Large intestine (tissue), 3 donors: Measurements from ENCODE around the gene SLC12A5. TPM values are rescaled to one million over a fixed set of nuclear protein-coding genes. Genes with fewer than 3 reads are reported as not detected.

Source experiments
- DNase-seq, 2 donors: peaks; one replicate each; pipeline versions ENCODE4 v3.0.0 to v3.0.0-alpha.2; 2013
- H3K27ac ChIP-seq: one replicate; pipeline ENCODE4 v1.5.1; 2013; ENCODE audit warnings: low read length
- H3K27me3 ChIP-seq: 2 replicates; pipeline ENCODE4 v1.6.1; 2013; ENCODE audit warnings: low read length; ENCODE audit not compliant: control insufficient read depth, insufficient read depth
- H3K36me3 ChIP-seq: 2 replicates; pipeline ENCODE4 v1.6.1; 2013; ENCODE audit warnings: low read length; ENCODE audit not compliant: control insufficient read depth, insufficient read depth
- H3K4me1 ChIP-seq: one replicate; pipeline ENCODE4 v1.6.1; 2013; ENCODE audit warnings: low read length; ENCODE audit not compliant: control insufficient read depth, insufficient read depth
- H3K4me3 ChIP-seq: one replicate; pipeline ENCODE4 v1.5.1; 2013; ENCODE audit warnings: low read length
- H3K9me3 ChIP-seq: one replicate; pipeline ENCODE4 v1.6.1; 2013; ENCODE audit warnings: mild to moderate bottlenecking, low read depth, low read length, moderate library complexity; ENCODE audit not compliant: control insufficient read depth
- WGBS: methylation state at CpG from one replicate; pipeline ENCODE4 v1.1.5; 2013; ENCODE audit warnings: low lambda C conversion rate; ENCODE audit not compliant: insufficient coverage; 5-methylcytosine and 5-hydroxymethylcytosine counted together
- polyA plus RNA-seq: library from polyadenylated mRNA; unstranded; fragments of 120-200 nt; gene quantifications from one replicate; pipeline ENCODE4 v1.2.1, GENCODE V29; 2013

Gene SLC12A5
- polyA plus RNA-seq, 1 donor: 3.5 TPM

DNA sequence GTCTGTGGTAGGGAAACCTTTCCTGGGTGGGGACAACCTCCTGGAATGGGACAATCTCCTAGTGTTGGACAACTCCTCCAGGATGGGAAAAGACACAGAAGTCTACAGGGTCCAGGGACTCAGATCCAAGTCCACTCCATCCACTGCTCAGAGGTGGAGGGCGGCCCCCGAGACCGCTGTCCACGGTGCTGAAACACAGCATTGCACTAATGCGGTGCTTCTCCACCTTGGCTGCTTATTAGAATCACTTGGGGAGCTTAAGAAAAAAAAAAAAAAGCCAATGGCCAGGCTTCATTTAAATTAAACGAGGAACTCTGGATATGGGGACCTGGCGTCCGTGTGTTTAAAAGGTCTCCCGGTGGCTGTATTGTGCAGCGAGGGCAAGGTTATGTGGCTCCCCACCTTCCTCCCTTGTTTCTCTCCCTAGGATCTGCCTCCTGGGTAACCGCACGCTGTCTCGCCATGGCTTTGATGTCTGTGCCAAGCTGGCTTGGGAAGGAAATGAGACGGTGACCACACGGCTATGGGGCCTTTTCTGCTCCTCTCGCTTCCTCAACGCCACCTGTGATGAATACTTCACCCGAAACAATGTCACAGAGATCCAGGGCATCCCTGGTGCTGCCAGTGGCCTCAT lies 12.0 kb downstream of the SLC12A5 start:
- DNase-seq: peak in 1 of 2 donors; percentile 30
- H3K4me3 ChIP-seq: no peak overlapping the region
- no CpG with 5 or more reads among the region's 18 CpGs for WGBS

DNA sequence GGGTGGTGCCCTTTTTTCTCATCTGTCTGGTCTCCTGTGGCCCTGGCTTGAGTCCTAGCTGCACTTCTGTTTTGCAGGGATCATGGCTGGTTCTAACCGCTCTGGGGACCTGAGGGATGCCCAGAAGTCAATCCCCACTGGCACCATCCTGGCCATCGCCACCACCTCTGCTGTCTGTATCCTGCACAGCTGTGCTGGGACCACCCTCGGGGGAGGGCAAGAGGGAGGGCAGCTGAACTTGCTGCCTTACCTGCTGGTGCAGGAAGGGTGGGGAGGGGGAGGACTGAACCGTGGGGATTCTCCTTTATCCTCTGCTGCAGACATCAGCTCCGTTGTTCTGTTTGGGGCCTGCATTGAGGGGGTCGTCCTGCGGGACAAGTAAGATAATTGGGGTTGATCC lies 14.5 kb downstream of the SLC12A5 start:
- H3K27ac ChIP-seq: no peak overlapping the region
- no peaks in the 10 kb centered on the region for H3K9me3 ChIP-seq
- no peaks in the 10 kb centered on the region for H3K4me1 ChIP-seq
- H3K36me3 ChIP-seq: no peaks in the 10 kb centered on the region
- H3K4me3 ChIP-seq: no peak overlapping the region
- no peak for DNase-seq
- H3K27me3 ChIP-seq: peaks cover 3% of the 10 kb centered on the region
- WGBS: no CpG with 5 or more reads among the region's 7 CpGs

More for the DNA sequence above, 12.0 kb downstream of the SLC12A5 start:
- Histone ChIP-seq H3K4me1 (no peaks in the 10 kb centered on the region), H3K36me3 (no peaks in the 10 kb centered on the region), H3K27me3 (peaks cover 5% of the 10 kb centered on the region), H3K9me3 (no peaks in the 10 kb centered on the region), H3K27ac (no peak overlapping the region)

DNA sequence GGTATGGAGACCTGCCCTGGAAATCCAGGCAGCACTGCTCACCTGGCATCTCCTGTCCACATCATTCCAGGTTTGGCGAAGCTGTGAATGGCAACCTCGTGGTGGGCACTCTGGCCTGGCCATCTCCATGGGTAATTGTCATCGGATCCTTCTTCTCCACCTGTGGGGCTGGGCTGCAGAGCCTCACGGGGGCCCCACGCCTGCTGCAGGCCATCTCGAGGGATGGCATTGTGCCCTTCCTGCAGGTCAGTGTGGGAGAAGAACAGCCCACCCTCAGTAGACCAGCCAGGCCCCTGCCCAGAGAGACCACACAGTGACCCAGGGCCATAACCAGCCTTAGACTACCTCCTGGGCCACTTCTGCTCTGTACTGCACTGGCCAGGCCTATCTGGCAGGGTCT lies 15.9 kb downstream of the SLC12A5 start:
- Histone ChIP-seq H3K9me3 (no peaks in the 10 kb centered on the region), H3K27me3 (peaks cover 3% of the 10 kb centered on the region), H3K4me1 (no peaks in the 10 kb centered on the region), H3K27ac (no peak overlapping the region), H3K36me3 (no peaks in the 10 kb centered on the region), H3K4me3 (no peak overlapping the region)
- DNase-seq: no peak
- no CpG with 5 or more reads among the region's 6 CpGs for WGBS

DNA sequence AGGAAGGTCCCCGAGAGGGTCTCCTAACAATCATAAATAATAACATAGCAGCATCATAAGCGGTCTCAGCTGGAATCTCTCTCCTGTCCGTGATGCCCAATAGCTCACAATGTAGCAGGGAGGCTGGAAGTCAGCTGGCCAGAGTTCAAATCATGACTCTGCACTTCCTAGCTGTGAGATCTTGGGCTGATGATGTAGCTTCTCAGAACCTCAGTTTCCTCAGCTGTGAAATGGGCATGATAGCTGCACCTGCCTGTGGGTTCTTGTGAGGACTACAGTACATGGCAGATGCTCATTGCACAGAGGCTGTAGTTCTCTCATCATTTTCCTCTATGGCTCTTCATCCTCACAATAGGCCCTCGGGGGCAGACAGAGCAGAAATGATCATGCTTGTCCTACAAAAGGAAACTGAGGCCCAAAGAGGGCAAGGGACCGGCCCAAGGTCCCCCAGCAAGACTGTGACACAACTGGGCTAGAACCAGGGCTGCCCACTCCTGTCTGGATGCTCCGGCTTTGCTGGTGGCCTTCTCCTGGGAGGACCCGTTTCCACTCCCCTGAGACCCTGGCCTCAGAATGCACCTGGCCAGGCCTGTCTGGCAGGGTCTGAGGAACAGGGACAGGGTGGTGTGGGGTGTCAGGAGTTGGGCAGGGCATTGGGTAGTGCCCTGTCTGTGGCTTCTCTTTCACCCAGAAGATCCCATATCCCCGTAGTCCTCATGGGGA lies 17.7 kb downstream of the SLC12A5 start:
- Histone ChIP-seq H3K4me1 (no peaks in the 10 kb centered on the region), H3K4me3 (no peak overlapping the region), H3K36me3 (no peaks in the 10 kb centered on the region), H3K27ac (no peak overlapping the region), H3K9me3 (no peaks in the 10 kb centered on the region), H3K27me3 (peaks cover 3% of the 10 kb centered on the region)
- no peak for DNase-seq
- WGBS: no CpG with 5 or more reads among the region's 8 CpGs

DNA sequence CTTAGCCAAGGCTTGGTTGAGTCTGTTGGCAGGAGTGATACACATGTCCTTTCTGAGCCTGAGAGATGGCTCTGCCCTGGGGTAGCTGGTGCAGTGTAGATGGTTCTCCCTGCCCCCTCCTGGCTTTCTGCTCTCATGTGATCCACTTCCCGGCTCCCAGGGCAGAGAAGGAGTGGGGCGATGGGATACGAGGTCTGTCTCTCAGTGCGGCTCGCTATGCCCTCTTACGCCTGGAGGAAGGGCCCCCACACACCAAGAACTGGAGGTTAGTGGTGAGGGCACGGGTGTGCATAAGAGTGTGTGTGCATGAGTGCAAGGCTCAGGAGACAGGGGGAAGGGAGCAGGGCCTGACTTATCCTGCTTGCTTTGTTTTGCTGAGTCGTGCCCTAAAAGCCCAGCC lies 18.8 kb downstream of the SLC12A5 start:
- Histone ChIP-seq H3K9me3 (no peaks in the 10 kb centered on the region), H3K36me3 (no peaks in the 10 kb centered on the region), H3K4me3 (no peak overlapping the region), H3K27ac (no peak overlapping the region), H3K27me3 (peaks cover 3% of the 10 kb centered on the region), H3K4me1 (no peaks in the 10 kb centered on the region)
- no CpG with 5 or more reads among the region's 8 CpGs for WGBS
- DNase-seq: no peak

DNA sequence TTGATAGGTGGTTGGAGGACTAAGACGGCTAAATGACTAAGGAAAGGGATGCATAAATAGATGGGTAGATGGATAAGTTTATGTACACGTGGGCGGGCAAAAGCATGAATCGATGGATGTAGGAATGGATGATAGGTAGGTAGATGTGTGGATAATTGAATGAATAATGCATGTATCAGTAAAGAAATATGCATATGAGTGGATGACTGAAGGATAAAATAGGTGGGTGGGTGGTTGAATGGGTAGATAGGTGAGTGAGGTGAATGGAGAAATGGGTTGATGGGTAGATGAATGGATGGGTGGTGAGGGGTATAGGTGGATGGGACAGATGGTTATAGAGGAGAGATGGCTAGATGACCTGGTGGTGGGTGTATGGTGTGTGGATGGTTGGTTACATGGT lies 20.2 kb downstream of the SLC12A5 start:
- H3K36me3 ChIP-seq: no peaks in the 10 kb centered on the region
- DNase-seq: no peak
- H3K27ac ChIP-seq: no peak overlapping the region
- H3K9me3 ChIP-seq: no peaks in the 10 kb centered on the region
- 100% methylated on average over 3 of the region's 4 CpGs for WGBS
- H3K4me1 ChIP-seq: no peaks in the 10 kb centered on the region
- H3K27me3 ChIP-seq: peaks cover 3% of the 10 kb centered on the region
- no peak overlapping the region for H3K4me3 ChIP-seq

DNA sequence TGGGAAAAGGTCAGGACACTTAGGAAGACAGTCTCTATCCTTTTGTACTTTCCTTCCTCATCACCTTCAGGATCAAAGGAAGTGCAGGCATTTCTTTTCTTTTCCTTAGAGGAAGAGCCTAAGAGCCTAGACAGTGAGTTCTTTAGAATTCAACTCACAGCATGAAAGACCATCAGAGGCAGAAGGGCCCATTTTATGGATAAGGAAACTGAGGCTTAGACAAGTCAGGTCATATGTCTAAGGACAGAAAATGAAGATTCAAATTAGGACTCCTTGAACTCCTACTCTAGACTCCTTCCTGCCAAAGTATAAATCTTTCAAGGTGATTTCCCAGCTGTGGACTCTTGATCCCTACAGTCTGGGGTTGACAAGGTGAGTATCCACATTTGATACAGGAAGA lies 20.8 kb downstream of the SLC12A5 start:
- no peak overlapping the region for H3K27ac ChIP-seq
- H3K9me3 ChIP-seq: no peaks in the 10 kb centered on the region
- peaks cover 4% of the 10 kb centered on the region for H3K27me3 ChIP-seq
- DNase-seq: no peak
- H3K4me1 ChIP-seq: no peaks in the 10 kb centered on the region
- H3K36me3 ChIP-seq: no peaks in the 10 kb centered on the region
- H3K4me3 ChIP-seq: no peak overlapping the region

DNA sequence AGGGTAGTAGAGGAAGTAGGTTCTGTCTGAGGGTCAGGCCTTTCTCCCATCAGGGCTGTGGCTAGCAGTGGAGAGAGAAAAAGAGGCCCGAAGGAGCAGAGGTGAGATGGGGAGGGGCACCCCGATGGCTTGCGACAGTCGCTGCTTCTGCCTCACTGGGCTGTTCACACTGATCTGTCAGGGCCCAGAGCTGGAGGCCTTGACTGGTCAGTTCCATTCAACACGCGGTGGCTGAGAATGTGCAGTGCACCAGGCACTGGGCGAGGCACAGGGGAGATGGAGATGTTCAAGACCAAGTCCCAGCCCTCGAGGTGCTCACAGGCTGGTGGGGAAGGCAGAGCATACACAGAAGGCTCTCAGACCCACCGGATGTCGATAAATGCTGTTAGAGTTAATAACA lies 21.4 kb downstream of the SLC12A5 start:
- DNase-seq: no peak
- WGBS: no CpG with 5 or more reads among the region's 10 CpGs
- Histone ChIP-seq H3K27me3 (peaks cover 7% of the 10 kb centered on the region), H3K27ac (no peak overlapping the region), H3K4me3 (no peak overlapping the region), H3K4me1 (no peaks in the 10 kb centered on the region), H3K9me3 (no peaks in the 10 kb centered on the region), H3K36me3 (no peaks in the 10 kb centered on the region)

DNA sequence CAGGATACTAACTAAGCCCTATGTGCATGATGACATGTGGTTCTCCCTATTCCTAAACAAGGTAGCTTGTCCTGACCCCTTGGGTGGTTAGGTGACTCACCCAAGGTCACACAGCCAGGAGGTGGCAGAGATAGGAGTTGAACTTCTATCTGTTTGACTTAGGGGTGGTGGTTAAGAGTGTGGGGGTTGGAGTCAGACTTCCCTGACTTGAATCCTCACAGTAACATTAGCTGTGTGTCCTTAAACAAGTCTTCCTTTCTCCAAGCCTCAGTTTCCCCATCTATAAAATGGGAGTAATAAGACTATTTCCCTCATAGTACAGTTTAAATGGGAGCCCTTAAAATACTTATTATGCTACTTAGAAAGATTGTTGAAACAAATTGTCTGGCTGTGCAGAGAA lies 21.9 kb downstream of the SLC12A5 start:
- Histone ChIP-seq H3K4me3 (no peak overlapping the region), H3K36me3 (no peaks in the 10 kb centered on the region), H3K27ac (no peak overlapping the region), H3K9me3 (no peaks in the 10 kb centered on the region), H3K4me1 (no peaks in the 10 kb centered on the region), H3K27me3 (peaks cover 7% of the 10 kb centered on the region)
- DNase-seq: no peak

DNA sequence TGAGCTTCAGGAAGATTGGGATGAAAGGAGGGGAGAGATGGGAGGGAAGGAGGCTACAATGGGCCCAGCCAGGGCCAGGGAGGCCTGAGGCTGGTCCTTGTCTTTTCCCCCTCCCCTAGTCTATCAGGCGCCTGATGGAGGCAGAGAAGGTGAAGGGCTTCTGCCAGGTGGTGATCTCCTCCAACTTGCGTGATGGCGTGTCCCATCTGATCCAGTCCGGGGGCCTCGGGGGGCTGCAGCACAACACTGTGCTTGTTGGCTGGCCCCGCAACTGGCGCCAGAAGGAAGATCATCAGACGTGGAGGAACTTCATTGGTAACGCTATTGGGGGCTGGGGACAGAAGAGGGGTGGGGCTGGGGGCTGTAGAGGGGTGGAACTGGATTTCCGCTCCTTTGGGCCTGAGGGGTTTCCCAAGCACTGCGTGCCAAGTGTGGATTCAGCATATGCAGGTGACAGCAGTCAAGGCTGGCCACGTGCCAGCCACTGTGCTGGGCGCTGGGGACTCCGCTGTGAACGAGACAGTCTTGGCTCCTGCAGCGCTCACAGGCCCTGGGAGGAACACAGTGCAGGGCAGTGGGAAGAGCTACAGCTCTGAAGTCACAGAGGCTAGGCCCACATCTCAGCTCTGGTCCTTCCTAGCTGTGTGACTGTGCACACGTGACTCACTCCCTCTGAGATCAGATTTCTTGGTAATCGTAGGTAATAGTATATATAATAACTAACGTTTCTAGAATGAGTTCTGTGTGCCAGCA lies 22.7 kb downstream of the SLC12A5 start:
- DNase-seq: no peak
- no peaks in the 10 kb centered on the region for H3K9me3 ChIP-seq
- 0% methylated on average over 1 of the region's 19 CpGs for WGBS
- H3K27ac ChIP-seq: no peak overlapping the region
- H3K27me3 ChIP-seq: peaks cover 9% of the 10 kb centered on the region
- H3K36me3 ChIP-seq: no peaks in the 10 kb centered on the region
- no peak overlapping the region for H3K4me3 ChIP-seq
- no peaks in the 10 kb centered on the region for H3K4me1 ChIP-seq
